Ishikawa (cell line): Measurements from ENCODE around the gene MGLL.

ENCODE experiments used
- CEBPB ChIP-seq: IDR thresholded peaks from 2 replicates; pipeline ENCODE4 v1.6.1; 2012
- CREB1 ChIP-seq: IDR thresholded peaks from 2 replicates; pipeline ENCODE4 v1.6.1; 2012; ENCODE audit warnings: low read depth
- EGR1 ChIP-seq: IDR thresholded peaks from 2 replicates; pipeline ENCODE4 v1.6.1; 2012
- EP300 ChIP-seq: IDR thresholded peaks from 2 replicates; pipeline ENCODE4 v1.6.1; 2012; ENCODE audit warnings: borderline replicate concordance
- FOXM1 ChIP-seq: IDR thresholded peaks from 2 replicates; pipeline ENCODE4 v1.6.1; 2012; ENCODE audit warnings: low read depth, borderline replicate concordance
- MAX ChIP-seq: IDR thresholded peaks from 2 replicates; pipeline ENCODE4 v1.6.1; 2012
- NFIC ChIP-seq: IDR thresholded peaks from 2 replicates; pipeline ENCODE4 v1.6.1; 2012
- RAD21 ChIP-seq: IDR thresholded peaks from 2 replicates; pipeline ENCODE4 v1.6.1; 2012; ENCODE audit warnings: low read depth
- TAF1 ChIP-seq: IDR thresholded peaks from 2 replicates; pipeline ENCODE4 v1.6.1; 2012; ENCODE audit warnings: low read depth, mild to moderate bottlenecking
- TCF12 ChIP-seq: IDR thresholded peaks from 2 replicates; pipeline ENCODE4 v1.6.1; 2012; ENCODE audit warnings: low read depth
- TEAD4 ChIP-seq: IDR thresholded peaks from 2 replicates; pipeline ENCODE4 v1.6.1; 2012
- USF1 ChIP-seq: IDR thresholded peaks from 2 replicates; pipeline ENCODE4 v1.6.1; 2012
- YY1 ChIP-seq: IDR thresholded peaks from 2 replicates; pipeline ENCODE4 v1.6.1; 2012; ENCODE audit warnings: low read depth
- ZBTB7A ChIP-seq: IDR thresholded peaks from 2 replicates; pipeline ENCODE4 v1.6.1; 2012; ENCODE audit warnings: low read depth
- TF ChIP-seq, protein P1 (sequence below): IDR thresholded peaks from 2 replicates; pipeline ENCODE4 v1.6.1; 2012; ENCODE audit warnings: low read depth, mild to moderate bottlenecking

Gene MGLL

DNA sequence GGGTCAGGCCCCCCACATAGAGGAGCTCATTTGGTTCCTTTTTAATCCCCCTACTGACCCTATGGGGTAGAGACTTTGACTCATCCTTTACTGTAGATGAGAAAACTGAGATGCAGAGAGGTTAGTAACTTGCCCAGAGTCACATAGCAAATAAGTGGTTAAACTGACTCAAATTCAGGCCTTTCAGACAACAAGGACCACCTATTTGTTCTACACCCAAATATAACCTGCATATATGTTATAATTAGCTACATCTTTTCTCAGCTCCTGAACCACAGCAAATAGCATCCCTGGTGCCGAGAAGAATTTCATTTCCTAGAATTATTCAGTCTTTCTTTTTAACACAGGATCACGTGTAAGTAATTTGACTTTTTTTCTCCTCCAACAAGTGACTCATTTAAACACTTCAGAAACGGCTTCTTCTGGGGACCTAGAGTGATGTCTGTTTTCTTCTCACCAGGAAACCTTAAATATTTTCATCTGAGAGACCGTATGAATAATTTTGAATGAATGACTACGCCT, 57.4 kb downstream of the MGLL start:
- no peak for TF ChIP-seq CEBPB
- TF ChIP-seq YY1: no peak
- no peak for TF ChIP-seq RAD21
- no peak for TF ChIP-seq FOXM1

- TF ChIP-seq EGR1: no peak
- no peak for TF ChIP-seq CREB1
- no peak for TF ChIP-seq MAX
- no peak for TF ChIP-seq EP300
- no peak for TF ChIP-seq TCF12
- no peak for TF ChIP-seq ZBTB7A
- TF ChIP-seq NFIC: no peak
- TF ChIP-seq USF1: no peak
- no peak for TF ChIP-seq TEAD4
- no peak for TF ChIP-seq TAF1
- TF ChIP-seq, protein P1, sequence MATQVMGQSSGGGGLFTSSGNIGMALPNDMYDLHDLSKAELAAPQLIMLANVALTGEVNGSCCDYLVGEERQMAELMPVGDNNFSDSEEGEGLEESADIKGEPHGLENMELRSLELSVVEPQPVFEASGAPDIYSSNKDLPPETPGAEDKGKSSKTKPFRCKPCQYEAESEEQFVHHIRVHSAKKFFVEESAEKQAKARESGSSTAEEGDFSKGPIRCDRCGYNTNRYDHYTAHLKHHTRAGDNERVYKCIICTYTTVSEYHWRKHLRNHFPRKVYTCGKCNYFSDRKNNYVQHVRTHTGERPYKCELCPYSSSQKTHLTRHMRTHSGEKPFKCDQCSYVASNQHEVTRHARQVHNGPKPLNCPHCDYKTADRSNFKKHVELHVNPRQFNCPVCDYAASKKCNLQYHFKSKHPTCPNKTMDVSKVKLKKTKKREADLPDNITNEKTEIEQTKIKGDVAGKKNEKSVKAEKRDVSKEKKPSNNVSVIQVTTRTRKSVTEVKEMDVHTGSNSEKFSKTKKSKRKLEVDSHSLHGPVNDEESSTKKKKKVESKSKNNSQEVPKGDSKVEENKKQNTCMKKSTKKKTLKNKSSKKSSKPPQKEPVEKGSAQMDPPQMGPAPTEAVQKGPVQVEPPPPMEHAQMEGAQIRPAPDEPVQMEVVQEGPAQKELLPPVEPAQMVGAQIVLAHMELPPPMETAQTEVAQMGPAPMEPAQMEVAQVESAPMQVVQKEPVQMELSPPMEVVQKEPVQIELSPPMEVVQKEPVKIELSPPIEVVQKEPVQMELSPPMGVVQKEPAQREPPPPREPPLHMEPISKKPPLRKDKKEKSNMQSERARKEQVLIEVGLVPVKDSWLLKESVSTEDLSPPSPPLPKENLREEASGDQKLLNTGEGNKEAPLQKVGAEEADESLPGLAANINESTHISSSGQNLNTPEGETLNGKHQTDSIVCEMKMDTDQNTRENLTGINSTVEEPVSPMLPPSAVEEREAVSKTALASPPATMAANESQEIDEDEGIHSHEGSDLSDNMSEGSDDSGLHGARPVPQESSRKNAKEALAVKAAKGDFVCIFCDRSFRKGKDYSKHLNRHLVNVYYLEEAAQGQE: no peak
- no peak for TF ChIP-seq RAD21
- TF ChIP-seq YY1: no peak
Observed at GRCh38 chr3:127764301-127764700, 58.0 kb downstream of the MGLL start.

- no peak for TF ChIP-seq EGR1
- TF ChIP-seq ZBTB7A: no peak
- no peak for TF ChIP-seq YY1
- TF ChIP-seq, protein P1: no peak
- no peak for TF ChIP-seq TCF12
- no peak for TF ChIP-seq USF1
- no peak for TF ChIP-seq TEAD4
- TF ChIP-seq CREB1: no peak
- TF ChIP-seq FOXM1: no peak
- no peak for TF ChIP-seq NFIC
- TF ChIP-seq MAX: no peak
- no peak for TF ChIP-seq CEBPB
- no peak for TF ChIP-seq TAF1
- TF ChIP-seq RAD21: no peak
Observed at GRCh38 chr3:127763816-127764215, 58.5 kb downstream of the MGLL start.

DNA sequence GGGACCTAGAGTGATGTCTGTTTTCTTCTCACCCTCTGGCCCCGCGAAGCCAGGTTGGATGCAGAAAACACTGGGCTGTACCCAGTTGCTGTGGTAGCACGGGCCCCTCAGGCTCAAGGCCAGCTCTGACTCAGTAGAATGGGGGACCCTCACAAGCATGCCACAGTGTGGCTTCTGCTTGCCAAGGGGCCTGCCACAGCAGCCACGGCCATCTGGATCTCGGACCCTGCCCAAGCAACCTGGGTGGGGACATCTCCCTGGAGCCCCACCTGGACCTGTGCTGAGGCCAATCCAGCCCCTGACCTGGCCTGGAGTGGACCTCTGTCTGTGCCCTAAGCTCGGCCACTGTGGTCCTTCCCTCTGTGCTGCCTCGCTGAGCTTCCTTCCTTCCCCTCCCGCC, 59.0 kb downstream of the MGLL start:
- no peak for TF ChIP-seq CREB1
- TF ChIP-seq FOXM1: no peak
- TF ChIP-seq NFIC: no peak
- TF ChIP-seq EGR1: no peak
- TF ChIP-seq RAD21: no peak
- no peak for TF ChIP-seq ZBTB7A

DNA sequence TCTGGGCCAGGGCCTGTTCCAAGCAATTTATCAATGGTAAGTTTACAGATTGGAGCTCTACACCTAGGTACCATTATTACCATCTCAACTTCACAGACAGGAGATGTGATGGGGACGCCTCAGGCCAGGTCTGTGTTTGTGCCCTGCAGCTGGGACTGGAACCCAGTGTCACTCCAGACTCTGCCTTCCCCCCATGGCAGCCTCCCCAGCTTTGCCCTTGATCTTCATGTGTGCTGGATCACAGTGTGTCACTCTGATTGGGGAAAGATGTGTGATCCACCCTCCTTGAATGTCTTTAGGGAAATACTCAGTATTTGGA, 59.6 kb downstream of the MGLL start:
- TF ChIP-seq YY1 (no peak), TAF1 (no peak), USF1 (no peak), RAD21 (no peak), EP300 (no peak), FOXM1 (no peak), CEBPB (no peak), MAX (no peak), CREB1 (no peak)
- TF ChIP-seq, protein P1: no peak
